GM23248 (cell line): ENCODE results near the gene NDUFB3.

Source experiments
- EZH2 ChIP-seq: fragments of 200-600 bp; sonication (generic); IDR thresholded peaks from 2 replicates; pipeline ENCODE4 v1.6.1; 2018; ENCODE audit warnings: antibody characterized with exemption, mild to moderate bottlenecking; ENCODE audit not compliant: insufficient read depth, poor library complexity, severe bottlenecking
- EZH2phosphoT487 ChIP-seq: fragments of 200-600 bp; sonication (generic); IDR thresholded peaks from 2 replicates; pipeline ENCODE4 v1.6.1; 2018; ENCODE audit warnings: antibody characterized with exemption, moderate library complexity, mild to moderate bottlenecking, low read depth; ENCODE audit not compliant: insufficient read depth

- TF ChIP-seq EZH2 = no peak
- TF ChIP-seq EZH2phosphoT487 = no peak
Measured at GRCh38 chr2:201057715-201058248, 14.0 kb upstream of the NDUFB3 start.
